ENCODE results near the gene INAVA. TPM values are rescaled to one million over a fixed set of nuclear protein-coding genes. Genes with fewer than 3 reads are reported as not detected.

Gene INAVA
- total and polyA plus RNA-seq, 10 of the 15 experiments (the other 5 are each of a cell fraction or from before 2014, with no cell fraction given), result 3.6 to 15.4 (median 9.5) TPM

GRCh38 chr1:200959411-200959921 lies 64.8 kb downstream of the INAVA start (continued):
- TF ChIP-seq E4F1 (IDR thresholded peaks at IDR 0.05; ENCODE audit: borderline replicate concordance, partially characterized antibody) (no peak), CUX1 (IDR thresholded peaks at IDR 0.05; ENCODE audit: insufficient replicate concordance, low read depth, low read length) (no peak), NFYA (IDR thresholded peaks at IDR 0.05; ENCODE audit: borderline replicate concordance, low read depth, low read length) (no peak), E2F4 (IDR thresholded peaks at IDR 0.05; ENCODE audit: low read depth, low read length) (no peak), YBX1 (IDR thresholded peaks at IDR 0.05) (no peak)

Measured in GM12878 (cell line).